H1 (cell line): Measurements from ENCODE around the gene GOLPH3L. TPM values are rescaled to one million over a fixed set of nuclear protein-coding genes. Genes with fewer than 3 reads are reported as not detected.

ENCODE experiments used
- BACH1 ChIP-seq: IDR thresholded peaks from 2 replicates; pipeline ENCODE4 v1.6.1; 2012; ENCODE audit warnings: low read length, improper control_type of control experiment
- BCL11A ChIP-seq, 2 experiments: IDR thresholded peaks; one replicate each; pipeline ENCODE4 v1.6.1; 2011; ENCODE audit warnings: low read depth in 2 of 2, low read length in 2 of 2, mild to moderate bottlenecking in 2 of 2
- CBX5 ChIP-seq: fragments of 300-800, 300-1000 bp; sonication (generic); IDR thresholded peaks from 2 replicates; pipeline ENCODE4 v1.7.1; 2016; ENCODE audit warnings: antibody characterized with exemption, low read length, low read depth
- JUN ChIP-seq: IDR thresholded peaks from 2 replicates; pipeline ENCODE4 v1.6.1; 2011; ENCODE audit warnings: low read depth, mild to moderate bottlenecking, improper control_type of control experiment, low read length
- KDM1A ChIP-seq: fragments of 200-600, 300-600 bp; sonication (generic); IDR thresholded peaks from 2 replicates; pipeline ENCODE4 v1.7.1; 2016; ENCODE audit warnings: mild to moderate bottlenecking, low read length, borderline replicate concordance
- NRF1 ChIP-seq: IDR thresholded peaks from 2 replicates; pipeline ENCODE4 v1.6.1; 2011; ENCODE audit warnings: mild to moderate bottlenecking, low read depth, low read length, improper control_type of control experiment
- RNF2 ChIP-seq: fragments of 200-900, 300-1000 bp; sonication (generic); IDR thresholded peaks from 2 replicates; pipeline ENCODE4 v1.7.1; 2016; ENCODE audit warnings: borderline replicate concordance, low read depth, mild to moderate bottlenecking, antibody characterized with exemption, low read length; ENCODE audit not compliant: poor library complexity, severe bottlenecking; ENCODE audit errors: missing control alignments
- RXRA ChIP-seq: IDR thresholded peaks from 2 replicates; pipeline ENCODE4 v1.6.1; 2011; ENCODE audit warnings: low read depth, mild to moderate bottlenecking, low read length, moderate library complexity; ENCODE audit not compliant: insufficient read depth
- SP2 ChIP-seq: IDR thresholded peaks from 2 replicates; pipeline ENCODE4 v1.6.1; 2012; ENCODE audit warnings: mild to moderate bottlenecking, low read length, inconsistent platforms
- polyA plus RNA-seq, 7 experiments: library from polyadenylated mRNA; depleted of rRNA in 3 of 7; stranded (reverse) in 5 of 7; unstranded in 2 of 7; fragments of >200 nt in 5 of 7; fragments of 200-250 nt in 2 of 7; gene quantifications; 1 replicate in 5 of 7; 2 replicates in 1 of 7; 4 replicates in 1 of 7; pipeline versions ENCODE4 v1.2.1 to v1.2.3, GENCODE V29; 2011 to 2013; ENCODE audit warnings: missing spikeins in 2 of 7, mixed read lengths in 2 of 7
- total RNA-seq: library from RNA; stranded (reverse); fragmentation: NEBNext Ultra II Directional; extraction: Animal tissue kit (Norgen Biotek cat#: 25700); gene quantifications from 2 replicates; pipeline ENCODE4 v1.2.1, GENCODE V29; 2021
- TF ChIP-seq, protein P1 (sequence below): fragments of 300-600 bp; sonication (generic); IDR thresholded peaks from 2 replicates; pipeline ENCODE4 v1.7.1; 2012; ENCODE audit warnings: low read length, moderate library complexity, mild to moderate bottlenecking, inconsistent platforms; ENCODE audit not compliant: insufficient replicate concordance

Gene GOLPH3L
- total and polyA plus RNA-seq, 2 of the 8 experiments (the other 6 are each of a cell fraction or from before 2014, with no cell fraction given) = 13.3 to 40.8 TPM

DNA sequence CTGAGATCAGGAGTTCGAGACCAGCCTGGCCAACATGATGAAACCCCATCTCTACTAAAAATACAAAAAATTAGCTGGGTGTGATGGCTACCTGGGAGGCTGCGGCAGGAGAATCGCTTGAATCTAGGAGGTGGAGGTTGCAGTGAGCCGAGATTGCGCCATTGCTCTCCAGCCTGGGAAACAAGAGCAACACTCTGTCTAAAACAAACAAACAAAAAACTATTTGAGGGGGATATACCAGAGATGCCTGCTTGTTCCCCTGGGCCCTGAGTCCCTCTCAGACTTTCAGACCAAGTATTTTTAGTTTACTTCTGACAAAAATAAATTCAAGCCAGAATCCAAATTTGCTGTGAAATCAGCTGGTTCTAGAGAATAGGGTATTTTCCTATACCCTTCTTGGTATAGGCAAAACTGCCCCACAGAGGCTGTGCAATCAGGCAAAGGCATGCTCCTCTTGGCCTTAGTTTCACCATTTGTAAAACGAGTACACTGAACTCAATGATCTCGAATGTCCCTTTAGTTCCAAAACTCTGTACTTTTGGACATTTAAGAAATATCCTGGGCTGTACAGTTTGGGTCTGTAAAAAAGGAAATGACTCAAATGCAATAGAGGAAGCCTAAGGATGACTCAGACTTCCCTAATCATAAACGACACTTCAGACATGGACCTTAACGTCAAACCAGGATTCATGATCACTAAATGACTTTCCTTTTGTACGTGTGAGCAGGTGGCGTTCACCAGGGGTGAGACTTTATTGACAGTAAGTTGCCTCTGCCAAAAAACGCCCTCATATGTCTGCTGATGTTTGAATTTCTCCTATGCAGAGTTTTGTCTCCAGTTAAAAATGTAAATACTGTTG is 83.7 kb downstream of the GOLPH3L start (continued):
- TF ChIP-seq, protein P1, sequence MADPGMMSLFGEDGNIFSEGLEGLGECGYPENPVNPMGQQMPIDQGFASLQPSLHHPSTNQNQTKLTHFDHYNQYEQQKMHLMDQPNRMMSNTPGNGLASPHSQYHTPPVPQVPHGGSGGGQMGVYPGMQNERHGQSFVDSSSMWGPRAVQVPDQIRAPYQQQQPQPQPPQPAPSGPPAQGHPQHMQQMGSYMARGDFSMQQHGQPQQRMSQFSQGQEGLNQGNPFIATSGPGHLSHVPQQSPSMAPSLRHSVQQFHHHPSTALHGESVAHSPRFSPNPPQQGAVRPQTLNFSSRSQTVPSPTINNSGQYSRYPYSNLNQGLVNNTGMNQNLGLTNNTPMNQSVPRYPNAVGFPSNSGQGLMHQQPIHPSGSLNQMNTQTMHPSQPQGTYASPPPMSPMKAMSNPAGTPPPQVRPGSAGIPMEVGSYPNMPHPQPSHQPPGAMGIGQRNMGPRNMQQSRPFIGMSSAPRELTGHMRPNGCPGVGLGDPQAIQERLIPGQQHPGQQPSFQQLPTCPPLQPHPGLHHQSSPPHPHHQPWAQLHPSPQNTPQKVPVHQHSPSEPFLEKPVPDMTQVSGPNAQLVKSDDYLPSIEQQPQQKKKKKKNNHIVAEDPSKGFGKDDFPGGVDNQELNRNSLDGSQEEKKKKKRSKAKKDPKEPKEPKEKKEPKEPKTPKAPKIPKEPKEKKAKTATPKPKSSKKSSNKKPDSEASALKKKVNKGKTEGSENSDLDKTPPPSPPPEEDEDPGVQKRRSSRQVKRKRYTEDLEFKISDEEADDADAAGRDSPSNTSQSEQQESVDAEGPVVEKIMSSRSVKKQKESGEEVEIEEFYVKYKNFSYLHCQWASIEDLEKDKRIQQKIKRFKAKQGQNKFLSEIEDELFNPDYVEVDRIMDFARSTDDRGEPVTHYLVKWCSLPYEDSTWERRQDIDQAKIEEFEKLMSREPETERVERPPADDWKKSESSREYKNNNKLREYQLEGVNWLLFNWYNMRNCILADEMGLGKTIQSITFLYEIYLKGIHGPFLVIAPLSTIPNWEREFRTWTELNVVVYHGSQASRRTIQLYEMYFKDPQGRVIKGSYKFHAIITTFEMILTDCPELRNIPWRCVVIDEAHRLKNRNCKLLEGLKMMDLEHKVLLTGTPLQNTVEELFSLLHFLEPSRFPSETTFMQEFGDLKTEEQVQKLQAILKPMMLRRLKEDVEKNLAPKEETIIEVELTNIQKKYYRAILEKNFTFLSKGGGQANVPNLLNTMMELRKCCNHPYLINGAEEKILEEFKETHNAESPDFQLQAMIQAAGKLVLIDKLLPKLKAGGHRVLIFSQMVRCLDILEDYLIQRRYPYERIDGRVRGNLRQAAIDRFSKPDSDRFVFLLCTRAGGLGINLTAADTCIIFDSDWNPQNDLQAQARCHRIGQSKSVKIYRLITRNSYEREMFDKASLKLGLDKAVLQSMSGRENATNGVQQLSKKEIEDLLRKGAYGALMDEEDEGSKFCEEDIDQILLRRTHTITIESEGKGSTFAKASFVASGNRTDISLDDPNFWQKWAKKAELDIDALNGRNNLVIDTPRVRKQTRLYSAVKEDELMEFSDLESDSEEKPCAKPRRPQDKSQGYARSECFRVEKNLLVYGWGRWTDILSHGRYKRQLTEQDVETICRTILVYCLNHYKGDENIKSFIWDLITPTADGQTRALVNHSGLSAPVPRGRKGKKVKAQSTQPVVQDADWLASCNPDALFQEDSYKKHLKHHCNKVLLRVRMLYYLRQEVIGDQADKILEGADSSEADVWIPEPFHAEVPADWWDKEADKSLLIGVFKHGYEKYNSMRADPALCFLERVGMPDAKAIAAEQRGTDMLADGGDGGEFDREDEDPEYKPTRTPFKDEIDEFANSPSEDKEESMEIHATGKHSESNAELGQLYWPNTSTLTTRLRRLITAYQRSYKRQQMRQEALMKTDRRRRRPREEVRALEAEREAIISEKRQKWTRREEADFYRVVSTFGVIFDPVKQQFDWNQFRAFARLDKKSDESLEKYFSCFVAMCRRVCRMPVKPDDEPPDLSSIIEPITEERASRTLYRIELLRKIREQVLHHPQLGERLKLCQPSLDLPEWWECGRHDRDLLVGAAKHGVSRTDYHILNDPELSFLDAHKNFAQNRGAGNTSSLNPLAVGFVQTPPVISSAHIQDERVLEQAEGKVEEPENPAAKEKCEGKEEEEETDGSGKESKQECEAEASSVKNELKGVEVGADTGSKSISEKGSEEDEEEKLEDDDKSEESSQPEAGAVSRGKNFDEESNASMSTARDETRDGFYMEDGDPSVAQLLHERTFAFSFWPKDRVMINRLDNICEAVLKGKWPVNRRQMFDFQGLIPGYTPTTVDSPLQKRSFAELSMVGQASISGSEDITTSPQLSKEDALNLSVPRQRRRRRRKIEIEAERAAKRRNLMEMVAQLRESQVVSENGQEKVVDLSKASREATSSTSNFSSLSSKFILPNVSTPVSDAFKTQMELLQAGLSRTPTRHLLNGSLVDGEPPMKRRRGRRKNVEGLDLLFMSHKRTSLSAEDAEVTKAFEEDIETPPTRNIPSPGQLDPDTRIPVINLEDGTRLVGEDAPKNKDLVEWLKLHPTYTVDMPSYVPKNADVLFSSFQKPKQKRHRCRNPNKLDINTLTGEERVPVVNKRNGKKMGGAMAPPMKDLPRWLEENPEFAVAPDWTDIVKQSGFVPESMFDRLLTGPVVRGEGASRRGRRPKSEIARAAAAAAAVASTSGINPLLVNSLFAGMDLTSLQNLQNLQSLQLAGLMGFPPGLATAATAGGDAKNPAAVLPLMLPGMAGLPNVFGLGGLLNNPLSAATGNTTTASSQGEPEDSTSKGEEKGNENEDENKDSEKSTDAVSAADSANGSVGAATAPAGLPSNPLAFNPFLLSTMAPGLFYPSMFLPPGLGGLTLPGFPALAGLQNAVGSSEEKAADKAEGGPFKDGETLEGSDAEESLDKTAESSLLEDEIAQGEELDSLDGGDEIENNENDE = no peak
- TF ChIP-seq KDM1A = no peak
- no peak for TF ChIP-seq SP2
- no peak for TF ChIP-seq CBX5
- no peak for TF ChIP-seq JUN
- no peak for TF ChIP-seq RXRA
- TF ChIP-seq BACH1 = no peak
- TF ChIP-seq RNF2 = no peak
- no peak for TF ChIP-seq BCL11A (IDR thresholded peaks at IDR 0.05; ENCODE audit: low read depth in 2 of 2, low read length in 2 of 2)
- no peak for TF ChIP-seq NRF1
